ENCODE measurements around the gene NOTCH2.
"Not testable (repeated sequence)": the region's sequence is repeated elsewhere in the genome, so short reads cannot be mapped to it uniquely, and the experiment has no call there.

GRCh38 chr1:120090830-120091229 is 21.4 kb upstream of the NOTCH2 start:
- not testable (repeated sequence) for TF ChIP-seq TAF1 (conservative IDR thresholded peaks at IDR 0.05); JUND (IDR thresholded peaks at IDR 0.05); CTCF (IDR thresholded peaks at IDR 0.05; ENCODE audit: low read depth, low read length, missing input control); ATF3 (IDR thresholded peaks at IDR 0.05); YY1 (IDR thresholded peaks at IDR 0.05); RAD21 (IDR thresholded peaks at IDR 0.05); MAX (IDR thresholded peaks at IDR 0.05); GABPA (IDR thresholded peaks at IDR 0.05 in 1 of 2, conservative IDR thresholded peaks at IDR 0.05 in 1 of 2); EGR1 (IDR thresholded peaks at IDR 0.05; ENCODE audit: low read depth in 2 of 2); REST (IDR thresholded peaks at IDR 0.05); SP1 (IDR thresholded peaks at IDR 0.05)
